ENCODE results near the gene RBM48.

The RBM48 gene

GRCh38 chr7:92546856-92547497 lies 18.4 kb downstream of the RBM48 start:
- no peak for DNase-seq

- DNase-seq = no peak
Observed at GRCh38 chr7:92547579-92547978, 19.0 kb downstream of the RBM48 start.

GRCh38 chr7:92550194-92550593 lies 21.6 kb downstream of the RBM48 start:
- no peak for DNase-seq

GRCh38 chr7:92557249-92557648 lies 28.7 kb downstream of the RBM48 start:
- no peak for DNase-seq

DNA sequence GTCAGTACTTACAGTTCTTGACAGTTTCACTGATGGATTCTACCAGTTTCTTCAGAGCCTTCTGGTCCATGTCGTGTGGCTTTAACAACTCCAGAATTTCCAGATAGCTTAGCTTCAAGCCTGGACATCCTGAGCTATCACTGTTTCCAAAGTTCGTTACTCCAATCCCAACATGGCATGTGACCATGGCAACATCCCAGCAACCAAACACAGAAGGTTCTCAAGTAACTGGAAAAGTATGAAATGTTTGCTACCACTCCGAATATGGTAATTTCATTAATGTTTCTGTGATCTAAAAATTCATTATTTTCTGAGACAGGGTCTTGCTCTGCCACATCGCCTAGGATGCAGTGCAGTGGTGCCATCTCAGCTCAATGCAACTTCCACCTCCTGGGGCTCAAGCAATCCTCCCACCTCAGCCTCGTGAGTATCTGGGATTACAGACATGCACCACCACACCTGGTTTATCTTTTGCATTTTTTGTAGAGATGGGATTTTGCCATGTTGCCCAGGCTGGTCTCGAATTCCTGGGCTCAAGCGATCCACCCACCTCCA lies 29.3 kb downstream of the RBM48 start:
- no peak for DNase-seq

- no peak for DNase-seq
Observed at GRCh38 chr7:92560602-92561001, 32.0 kb downstream of the RBM48 start.

GRCh38 chr7:92563345-92563744 lies 34.8 kb downstream of the RBM48 start:
- no peak for DNase-seq

- DNase-seq = no peak
Observed at GRCh38 chr7:92567460-92567859, 38.9 kb downstream of the RBM48 start.

DNA sequence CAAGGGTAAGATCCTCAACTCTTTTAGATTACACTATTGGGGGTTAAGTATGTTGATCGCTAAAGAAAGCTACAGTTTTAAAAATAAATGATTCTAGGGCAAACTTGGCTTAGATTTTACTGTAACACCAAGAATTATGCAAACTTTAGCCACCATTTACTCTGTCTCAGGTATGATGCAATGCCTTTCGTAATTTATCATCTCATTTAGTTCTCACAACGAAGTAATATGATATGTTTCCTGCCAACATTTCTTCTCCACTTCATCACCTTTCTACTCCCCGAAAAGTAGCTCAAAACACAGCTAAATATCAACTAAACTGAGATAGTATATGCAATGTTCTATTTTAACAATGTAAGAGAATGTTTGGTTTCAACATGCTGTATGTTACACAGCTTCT lies 40.5 kb downstream of the RBM48 start:
- no peak for DNase-seq

GRCh38 chr7:92576296-92576695 lies 47.7 kb downstream of the RBM48 start:
- no peak for DNase-seq

GRCh38 chr7:92582948-92583347 lies 54.4 kb downstream of the RBM48 start:
- no peak for DNase-seq

DNA sequence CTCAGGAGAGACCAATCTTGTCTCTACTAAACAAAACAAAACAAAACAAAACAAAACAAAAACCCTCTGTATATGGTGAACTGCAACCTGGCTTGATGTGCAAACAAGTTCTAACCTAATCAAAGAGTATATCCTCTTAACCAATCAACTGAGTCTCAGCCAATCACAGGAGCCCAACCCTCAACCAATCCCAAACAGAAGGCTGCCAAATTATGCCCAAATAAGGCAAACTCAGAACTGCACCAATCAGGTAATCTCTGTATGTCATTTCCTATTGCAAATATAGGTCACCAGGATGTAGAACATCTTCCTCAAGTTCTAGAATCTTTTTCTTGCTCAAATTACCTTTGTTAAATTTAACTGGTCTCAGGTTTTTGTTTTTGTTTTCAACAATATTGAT lies 56.4 kb downstream of the RBM48 start:
- no peak for DNase-seq

DNA sequence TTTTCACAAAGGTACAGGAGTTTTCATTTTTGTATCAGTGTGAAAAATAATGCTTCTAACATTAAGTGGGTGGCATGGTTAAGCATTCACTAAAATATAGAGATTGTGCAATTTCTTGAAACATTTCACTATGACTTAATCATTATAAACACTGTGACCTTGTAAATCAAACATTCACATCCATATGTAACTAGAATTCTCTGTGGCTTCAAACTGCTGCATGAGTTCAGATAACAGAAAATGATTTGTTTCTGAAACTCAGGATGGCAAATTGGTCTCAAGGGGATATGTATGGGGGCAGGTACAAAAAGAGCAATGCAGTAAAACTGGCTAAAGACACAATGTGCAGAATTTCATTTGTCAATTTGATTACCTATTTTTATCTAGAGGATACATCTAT lies 57.8 kb downstream of the RBM48 start:
- DNase-seq = no peak

DNA sequence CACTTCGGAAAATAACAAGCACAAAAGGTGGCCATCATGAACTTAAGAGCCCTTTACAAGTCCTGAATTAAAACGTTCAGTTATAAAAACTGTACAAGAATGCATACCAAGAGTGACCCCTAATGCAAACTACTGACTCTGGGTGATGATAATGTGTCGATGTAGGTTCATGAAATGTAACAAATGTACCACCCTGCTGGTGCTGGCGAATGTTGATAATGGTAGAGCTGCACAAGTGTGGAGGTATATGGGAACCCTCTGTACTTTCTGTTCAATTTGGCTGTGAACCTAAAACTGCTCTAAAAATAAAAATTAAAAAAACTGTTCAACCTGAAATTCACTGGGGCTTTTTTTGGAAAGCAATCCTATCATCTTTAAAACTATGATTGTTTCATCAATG lies 58.2 kb downstream of the RBM48 start:
- DNase-seq = no peak
